ENCODE data around the gene MEG3.

GRCh38 chr14:100891051-100891450, 65.1 kb downstream of the MEG3 start:
- TF ChIP-seq EZH2 (IDR thresholded peaks at IDR 0.05) (no peak), POLR2AphosphoS5 (IDR thresholded peaks at IDR 0.05; ENCODE audit: borderline replicate concordance, low read depth, low read length) (no peak), FOXP2 (optimal IDR thresholded peaks at IDR 0.05; ENCODE audit: control extremely low read depth, extremely low read length, insufficient read depth) (no peak)

All from SK-N-MC (cell line).